NCI-H1930 (cell line): ENCODE results near the gene EFNB2.

Experiments
- DNase-seq, 2 experiments: peaks; one replicate each; lab custom pipeline; 2025; lab: John Stamatoyannopoulos, UW

Gene EFNB2

DNA sequence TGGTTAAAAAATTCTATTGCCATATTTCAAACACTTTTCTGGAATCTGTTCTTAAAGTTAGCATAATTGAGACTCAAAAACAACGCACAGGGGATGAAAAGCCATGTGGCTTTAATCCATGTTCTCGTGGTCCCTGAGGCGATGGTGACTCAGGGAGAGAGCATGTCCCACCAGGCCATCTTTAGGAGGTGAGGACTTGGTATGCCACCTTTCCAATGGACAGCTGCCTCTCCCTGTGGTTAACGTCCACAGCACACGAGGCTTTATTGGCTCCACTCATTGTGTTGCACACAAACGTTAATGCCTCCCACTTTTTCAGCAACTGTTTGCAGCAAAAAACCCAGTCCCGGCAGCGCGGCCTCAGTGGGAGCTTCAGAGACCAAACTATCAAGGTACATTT lies 51.4 kb downstream of the EFNB2 start:
- DNase-seq = no peak

DNA sequence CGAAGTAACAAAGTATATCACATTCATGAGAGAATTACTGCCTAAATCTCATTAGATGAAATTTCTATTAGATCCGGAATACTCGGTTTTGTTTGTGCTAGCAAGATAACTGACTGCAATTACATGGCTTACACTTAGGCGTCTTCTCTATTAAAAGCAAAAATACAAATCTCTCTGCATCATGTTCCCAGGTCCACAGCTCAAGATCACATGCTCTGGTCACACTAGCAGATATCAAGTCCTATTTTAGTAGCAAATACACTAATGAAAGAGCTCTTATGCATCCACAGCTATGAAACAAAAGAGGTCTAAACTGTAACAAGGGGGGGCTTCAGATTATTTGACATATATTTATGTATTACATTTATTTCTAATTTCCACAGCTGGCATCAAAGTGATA lies 53.5 kb downstream of the EFNB2 start:
- no peak for DNase-seq

DNA sequence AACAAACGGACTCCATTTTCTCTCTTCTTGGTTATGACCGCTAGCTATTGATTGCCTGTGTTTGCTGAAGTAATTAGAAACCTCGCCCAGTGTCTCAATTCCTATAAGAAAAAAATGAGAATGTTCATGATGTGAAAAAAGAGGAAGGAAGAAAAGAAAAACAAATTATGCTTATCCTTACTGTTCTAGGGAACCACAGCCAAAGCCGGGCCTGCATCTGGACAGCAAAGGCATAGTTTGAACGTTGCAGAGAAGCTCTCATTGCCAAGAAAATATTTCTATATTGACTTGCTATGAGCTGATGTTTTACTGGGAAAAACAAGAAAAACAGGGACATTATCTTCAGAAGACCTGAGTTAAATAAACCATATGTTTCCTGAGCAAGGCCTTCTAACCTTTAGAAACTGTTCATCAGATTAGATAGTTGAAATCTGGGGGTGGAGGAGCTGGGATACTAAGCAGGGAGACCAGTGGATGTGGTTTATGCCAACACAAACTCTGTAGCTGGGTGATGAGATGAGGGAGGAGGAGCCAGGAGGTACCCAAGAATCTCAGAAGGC lies 55.0 kb downstream of the EFNB2 start:
- no peak for DNase-seq

DNA sequence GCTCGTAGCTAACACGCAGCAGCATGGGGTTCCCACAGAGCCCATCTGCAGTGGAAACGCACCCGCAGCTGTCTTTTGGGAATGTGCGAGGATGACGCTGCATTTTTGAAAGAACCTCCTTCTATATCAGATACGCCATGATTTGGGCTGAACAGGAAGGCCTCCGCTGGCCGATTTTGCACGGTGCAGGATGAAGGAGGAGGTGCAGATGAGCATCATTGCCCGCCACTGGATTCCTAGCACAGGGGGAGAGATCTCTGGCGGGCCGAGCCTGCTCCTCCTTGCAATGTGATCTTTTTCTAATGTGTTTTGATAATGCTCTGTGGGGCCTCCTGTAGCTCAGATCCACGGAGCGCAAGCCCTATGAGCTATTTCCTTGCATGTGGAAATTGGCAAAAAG lies 55.5 kb downstream of the EFNB2 start:
- no peak for DNase-seq

DNA sequence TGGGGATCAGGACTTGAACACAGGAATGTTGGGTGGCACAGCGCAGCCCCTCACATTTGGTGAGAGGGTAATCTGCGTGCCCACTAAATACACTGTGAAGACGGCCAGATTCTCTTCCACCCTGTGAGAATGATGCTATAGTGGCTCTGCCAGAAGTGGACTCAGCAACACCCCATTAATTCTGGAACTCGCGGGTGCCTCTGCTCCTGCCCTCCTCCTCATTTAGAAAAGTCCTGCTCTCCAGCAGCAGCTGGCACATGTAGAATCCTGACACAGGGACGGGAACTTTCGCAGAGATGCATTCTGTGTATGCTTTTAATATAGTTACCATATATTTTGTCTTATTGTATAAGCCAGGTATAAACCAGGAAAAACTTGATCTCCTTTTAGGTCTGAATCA lies 57.3 kb downstream of the EFNB2 start:
- no peak for DNase-seq

DNA sequence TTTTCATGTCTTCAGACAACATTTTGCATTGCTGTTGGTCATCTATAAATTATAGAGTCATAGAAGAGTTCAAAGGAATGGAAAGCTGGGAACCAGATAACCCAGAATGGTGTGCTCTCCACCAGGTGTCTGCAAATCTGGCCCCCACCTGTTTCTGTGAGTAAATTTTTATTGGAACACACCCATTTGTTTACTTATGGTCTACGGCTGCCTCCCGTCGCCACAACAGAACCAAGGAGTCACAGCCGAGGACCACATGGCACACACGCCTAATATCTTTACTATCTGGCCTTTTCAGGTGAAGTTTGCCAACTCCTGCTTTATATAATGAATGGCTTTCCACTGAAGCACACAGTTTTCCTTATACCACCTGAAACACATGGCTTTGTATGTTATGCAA lies 58.2 kb downstream of the EFNB2 start:
- DNase-seq = no peak

DNA sequence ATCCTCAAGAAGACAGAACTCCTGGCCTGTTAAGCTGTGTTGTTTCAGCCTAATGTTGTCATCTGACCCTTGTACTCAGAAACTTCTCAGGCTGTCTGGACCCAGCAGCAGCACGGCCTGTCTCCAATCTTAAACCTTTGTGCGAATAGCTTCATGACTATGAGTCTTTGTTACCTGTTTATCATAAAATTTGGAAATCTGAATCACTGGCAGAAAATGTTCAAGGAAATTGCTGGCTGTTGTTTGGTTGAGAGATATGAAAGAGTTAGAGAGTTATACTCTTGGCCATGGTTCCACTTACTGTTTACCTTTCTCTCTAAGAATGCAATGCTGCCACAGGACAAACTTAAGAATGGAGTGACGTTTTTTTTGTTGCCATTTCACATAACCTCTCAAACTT lies 59.6 kb downstream of the EFNB2 start:
- DNase-seq = no peak

DNA sequence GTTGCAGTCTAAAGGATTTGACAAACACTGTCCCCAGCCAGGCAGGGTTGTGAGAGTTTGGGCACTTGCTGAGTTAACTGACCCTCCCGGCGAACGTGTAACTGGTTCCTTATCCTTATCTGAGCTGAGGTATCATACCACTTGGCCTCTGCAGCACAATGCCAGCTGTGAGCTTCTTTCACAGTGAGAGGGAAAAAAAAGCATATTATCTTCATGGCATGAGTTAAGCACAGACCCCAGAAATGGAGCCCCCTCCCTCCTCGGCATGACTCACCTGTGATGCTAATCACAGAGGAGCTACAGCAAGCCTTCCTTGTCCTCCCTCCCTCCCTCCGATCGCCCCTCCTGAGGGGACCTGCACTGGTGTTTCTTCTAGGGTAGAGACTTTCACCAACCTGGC lies 60.5 kb downstream of the EFNB2 start:
- no peak for DNase-seq

DNA sequence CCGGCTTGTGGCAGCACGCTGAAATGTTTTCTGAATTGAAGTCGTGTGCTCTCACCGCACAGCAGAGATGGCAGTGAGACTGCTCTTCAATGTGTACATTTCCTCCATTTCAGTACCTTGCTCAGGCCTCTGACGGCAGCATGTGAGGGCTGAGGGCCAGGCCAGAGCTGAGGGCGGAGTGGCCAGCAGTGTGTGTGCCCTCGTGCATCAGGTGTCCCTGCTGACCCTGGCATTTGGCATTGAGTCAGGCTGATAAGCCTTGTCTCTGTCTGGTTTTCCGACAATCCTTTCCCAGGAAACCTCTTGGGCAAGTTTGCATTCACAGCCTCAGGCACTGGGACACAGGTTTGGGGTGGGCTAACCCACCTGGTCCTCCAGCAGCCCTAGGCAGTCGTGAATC lies 62.3 kb downstream of the EFNB2 start:
- no peak for DNase-seq

DNA sequence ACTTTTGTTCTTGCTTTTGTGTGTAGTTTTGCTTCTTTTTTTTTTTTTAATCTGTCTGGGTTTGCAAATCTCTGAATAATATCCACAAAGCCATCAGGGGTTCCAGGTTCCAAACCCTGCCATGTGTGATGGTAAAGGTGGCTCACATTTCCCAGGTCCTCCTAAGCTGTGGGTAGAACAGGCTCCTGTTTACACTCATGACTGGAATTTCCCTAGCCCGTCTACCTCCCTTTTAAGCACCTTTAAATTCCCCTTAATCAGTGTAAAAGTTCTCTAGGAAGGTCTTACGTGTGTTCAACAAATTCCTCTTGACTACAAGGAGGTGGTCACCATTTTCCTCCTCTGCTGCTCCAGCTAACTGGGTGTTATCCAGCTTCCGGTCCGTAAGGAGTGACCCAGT lies 62.8 kb downstream of the EFNB2 start:
- DNase-seq = no peak

DNA sequence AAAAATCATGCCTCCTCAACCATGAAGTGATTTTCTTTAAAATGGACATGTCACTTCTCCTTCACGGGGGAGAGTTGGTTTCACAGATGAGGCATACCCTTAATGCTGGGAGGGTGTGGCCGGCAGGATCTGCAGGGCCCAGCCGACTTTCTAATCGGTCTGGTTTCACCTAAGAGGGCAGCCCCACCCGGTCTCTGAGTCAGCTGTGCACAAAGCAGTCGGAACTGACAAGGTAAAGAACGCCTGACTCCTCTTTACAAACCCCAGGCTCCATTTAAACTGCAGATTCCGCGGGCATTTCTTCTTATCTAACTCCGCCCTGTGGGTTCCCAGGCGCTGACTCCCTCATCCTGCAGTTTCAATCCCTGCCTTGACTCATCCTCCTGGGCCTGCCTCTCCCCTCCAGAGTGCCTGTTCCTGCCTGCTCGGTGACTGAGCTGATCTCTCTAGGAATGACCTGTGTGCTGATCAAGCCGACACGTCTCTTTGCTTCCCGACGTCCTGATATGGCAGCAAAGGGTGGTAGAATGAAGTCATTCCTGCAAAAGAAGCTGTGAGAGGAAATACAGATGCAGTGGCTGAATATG lies 63.4 kb downstream of the EFNB2 start:
- DNase-seq = no peak

DNA sequence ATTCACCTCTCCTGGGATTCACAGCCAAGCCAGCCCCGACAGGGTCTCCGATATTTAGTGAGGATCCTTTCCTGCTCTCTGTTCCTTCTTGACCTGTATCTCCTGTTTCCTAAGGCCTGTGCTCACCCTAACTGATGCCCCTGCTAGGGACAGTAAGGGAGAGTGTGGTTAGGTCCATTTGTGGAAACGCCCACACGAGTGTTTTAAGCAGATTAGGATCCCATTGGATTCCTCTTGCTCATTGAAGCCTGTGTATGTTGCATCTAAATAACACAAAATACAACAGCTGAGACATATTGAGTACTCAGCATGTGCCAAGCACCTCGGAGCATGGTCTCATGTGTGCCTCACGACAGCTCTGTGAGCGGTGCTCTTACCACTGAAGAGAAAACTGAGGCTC lies 64.9 kb downstream of the EFNB2 start:
- DNase-seq = no peak

DNA sequence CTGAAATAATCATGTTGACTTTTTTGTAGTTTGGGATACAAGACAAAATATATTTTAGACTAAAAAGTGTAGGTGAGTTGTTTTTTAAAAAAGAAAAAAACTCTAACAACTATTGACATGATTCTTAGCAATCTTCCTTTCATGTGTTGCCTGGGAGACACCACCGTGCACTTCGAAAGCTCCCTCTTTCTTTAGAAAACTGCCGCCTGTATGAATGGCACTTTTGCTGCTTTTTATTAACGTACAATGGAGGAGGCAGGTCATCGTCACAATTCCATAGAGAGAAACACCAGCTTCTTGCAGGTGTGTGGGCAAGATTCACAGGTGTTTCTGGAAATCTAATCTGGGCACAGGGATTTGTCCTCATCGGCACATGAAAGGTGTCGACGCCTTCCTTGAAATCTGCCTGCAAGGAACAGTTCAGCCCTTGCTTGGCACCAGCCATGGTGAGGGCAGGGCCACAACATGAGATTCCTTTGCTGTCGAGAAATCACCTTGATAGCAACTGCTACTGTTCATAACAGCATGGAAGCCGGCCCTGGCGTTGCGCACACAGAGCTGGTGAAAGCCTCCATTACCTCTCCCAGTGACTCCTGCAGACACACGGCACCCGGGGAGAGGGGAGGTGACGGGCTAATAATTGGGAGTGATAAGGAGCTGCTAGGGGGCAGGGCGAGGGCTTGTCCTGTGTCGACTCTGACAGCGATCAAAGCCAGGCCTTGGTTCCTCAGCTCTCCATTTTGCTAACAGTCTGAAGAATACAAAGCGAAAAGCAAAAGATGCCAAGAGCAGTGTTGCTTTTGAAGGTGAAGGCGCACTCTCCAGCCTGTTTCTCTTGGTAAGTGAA lies 66.5 kb downstream of the EFNB2 start:
- no peak for DNase-seq

DNA sequence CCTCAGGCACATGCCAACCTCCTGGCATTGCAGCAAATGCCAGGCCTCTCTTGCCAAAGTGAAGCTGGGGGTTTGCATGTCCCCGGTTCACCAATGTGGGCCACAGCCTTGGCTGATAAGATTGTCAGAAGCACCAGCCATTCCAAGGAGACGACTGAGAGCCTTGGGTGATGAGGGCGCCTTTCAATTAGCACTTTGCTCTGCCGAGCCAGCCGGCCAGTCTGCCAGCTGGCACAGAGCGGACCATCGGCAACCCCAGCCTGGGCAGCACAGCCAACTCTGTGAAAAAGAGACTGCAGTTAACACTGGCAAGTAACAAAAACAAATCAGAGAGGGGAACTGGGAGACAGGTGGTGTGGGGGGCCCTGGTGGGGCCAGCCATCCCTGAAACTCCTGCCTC lies 67.3 kb downstream of the EFNB2 start:
- no peak for DNase-seq

DNA sequence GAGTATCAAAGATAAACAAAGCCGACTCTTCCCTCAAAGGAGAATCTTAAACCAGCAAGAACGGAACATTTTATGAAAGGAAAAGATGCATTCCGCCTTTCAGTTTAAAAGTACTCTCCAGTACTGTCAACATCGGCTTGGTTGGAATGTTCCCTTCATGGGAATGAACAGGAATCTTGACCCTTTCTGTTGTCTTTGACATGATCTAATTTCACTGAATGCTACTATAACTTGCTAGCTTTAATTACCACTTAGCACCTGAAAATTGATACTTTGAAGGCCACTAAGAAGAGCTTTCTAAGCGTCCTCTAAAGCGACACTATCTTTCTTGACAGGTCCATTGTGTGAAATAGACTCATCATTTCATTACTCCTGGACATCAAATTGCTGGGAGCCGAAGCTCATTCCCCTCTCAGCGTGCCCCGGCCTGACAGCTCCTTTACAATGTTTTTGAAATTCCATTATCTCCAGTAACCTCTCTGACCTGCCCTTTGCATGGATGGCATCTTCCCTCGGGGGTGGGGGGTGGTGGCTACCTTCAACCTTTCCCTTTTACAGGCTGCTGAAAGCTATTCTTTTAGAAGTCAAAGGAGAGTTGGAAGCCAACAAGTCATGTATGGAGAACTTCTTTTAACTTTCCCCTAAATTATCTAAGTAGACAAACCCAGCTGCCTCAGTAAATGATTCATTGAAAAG lies 67.9 kb downstream of the EFNB2 start:
- DNase-seq = no peak

DNA sequence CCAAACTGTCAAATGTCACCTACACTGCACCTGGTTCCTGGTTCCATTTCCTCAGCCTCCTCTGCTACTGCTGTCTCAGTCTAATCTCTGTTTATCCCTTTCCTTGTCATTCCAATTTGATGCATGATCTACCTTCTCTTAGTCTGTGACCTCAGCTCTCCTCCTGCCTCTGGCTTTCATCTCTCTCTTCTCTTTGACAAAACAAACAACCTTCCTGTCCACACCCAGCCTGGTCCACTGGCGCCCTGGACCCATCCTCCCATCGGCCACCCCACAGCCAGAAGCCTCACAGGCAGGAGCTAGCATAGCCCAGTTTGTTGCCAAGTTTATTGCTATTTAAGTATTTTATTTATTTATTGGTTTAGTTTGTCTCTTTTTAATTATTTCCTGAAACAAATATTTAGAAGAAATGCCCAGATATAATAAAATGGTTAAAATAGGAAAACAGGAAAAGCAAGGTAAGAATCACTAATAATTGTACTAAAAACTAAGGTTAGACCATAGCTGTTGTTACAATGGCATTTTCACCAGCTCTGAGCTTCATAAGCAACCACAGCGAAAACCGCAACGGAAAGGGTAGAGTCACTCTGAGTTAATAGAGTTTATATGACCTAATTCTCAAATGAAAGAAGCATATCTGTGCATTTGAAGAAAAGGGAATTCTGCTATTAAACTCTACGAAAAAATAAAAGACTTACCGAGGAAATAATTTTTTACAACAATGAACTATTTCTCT lies 68.6 kb downstream of the EFNB2 start:
- DNase-seq = no peak

DNA sequence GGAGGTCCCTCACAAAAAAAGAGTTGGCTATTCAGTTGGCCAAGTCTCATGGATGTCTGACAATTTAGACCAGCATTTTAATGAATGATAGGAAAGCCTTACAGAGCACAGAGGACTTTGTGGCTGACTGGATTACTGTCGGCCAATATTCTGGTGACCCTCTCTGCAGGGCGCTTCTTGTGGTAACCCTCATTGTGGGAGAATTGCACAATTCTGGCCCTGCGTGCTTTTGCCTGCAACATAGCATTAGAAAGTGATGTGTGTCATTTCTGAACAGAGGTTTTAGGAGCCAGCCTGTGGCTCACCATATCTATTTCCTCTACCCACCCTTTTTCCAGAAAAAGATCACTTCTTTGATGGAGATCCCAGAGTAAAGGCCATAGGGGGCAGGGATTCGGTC lies 71.4 kb downstream of the EFNB2 start:
- DNase-seq = no peak

DNA sequence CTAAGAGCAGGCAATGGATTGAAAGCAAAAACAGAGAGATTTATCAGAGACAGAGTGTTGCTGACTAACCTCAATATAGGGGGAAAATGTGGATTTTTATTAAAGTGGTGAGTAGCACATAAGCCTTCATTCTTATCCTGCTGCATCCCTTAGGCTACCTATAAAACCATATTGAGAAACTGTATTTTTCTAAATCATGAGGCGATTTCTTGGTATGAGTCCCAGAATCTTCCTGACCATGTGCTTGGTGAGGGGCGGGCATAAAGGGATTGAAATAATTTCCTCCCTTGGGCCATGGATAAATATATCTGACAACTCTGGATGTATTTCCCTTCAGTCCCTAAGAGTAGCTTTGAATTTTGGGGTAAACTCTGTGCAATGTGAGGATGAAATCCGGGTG lies 72.8 kb downstream of the EFNB2 start:
- no peak for DNase-seq

DNA sequence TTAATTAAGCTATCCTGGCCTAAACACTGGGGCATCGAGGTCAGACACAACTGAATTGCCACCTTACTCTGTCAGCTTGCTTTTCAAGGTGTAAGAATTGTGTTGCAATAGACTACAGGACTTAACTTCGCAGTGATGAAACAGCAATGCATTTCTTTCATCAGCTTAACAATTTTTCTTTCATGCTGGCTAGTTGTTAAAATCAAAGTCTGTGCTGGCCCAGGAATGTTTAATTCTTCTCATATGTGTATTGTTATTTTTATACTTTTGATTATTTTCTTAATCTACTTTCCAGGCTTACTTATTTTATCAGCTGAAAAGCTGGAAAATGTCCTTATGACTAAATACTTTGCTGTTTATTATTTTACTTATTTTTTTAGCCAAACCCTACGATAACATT lies 79.7 kb downstream of the EFNB2 start:
- no peak for DNase-seq

DNA sequence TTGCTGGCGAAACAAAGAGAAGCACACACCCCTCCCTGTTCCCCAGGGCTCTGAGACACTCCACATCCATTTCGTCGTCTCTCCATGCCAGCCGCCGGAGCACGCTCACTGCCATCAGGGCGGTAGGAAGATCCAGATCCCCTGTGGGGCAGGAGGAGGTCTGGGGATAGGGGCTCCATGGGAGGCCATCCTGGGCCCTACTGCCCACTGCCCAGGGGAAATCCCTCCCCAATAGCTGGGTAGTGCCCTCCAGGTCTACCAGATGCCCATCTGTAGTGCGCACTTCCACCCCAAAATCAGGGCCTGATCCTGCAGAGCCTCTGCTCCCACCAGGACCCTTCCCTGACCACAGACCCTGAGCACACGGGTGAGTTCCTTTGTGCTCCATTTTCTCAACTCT lies 80.3 kb downstream of the EFNB2 start:
- DNase-seq = no peak

DNA sequence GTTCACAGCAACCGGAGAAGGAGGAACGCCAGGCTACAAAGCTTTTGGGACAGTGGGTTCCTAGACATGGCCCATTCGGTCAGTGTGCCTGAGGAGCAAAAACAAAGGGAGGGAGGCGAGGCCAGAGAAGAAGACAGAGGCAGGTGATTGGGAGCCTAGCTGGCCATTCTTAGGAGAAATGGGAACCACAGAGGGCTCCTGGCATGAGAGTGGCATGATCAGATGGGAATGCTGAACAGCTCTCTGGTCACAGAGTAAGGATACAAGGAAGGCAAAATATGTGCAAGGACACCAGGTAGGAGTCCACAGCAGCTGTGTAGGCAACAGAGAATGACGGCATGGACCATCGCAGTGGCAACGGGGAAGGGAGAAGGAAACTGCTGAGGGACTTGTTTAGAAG lies 82.4 kb downstream of the EFNB2 start:
- no peak for DNase-seq

DNA sequence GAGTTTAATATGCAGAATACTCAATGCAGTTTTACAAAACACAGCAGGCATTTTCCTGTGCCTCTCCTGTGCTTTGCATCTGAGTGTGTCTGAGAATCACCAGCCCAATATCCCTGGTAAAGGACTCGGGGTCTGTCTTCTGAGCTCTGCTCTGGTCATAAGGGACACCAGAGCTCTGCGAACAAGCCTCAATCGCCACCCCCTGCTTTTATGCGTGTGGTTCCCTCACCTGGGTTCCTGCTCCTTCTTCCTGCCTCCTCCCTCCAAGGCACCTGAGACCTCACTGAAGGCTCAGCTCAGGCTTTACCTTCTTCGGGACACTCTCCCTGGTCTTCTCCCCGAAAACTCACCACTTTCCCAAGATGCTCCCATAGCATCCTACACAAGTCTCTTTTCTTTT lies 84.5 kb downstream of the EFNB2 start:
- DNase-seq = no peak
